NCI-H2107 treated with DMSO at 0.1 percent for 48 hours (cell line): ENCODE measurements around the gene GALNT9.
"Not testable (repeated sequence)": the region's sequence is repeated elsewhere in the genome, so short reads cannot be mapped to it uniquely, and the experiment has no call there.

Experiments
- DNase-seq: peaks from one replicate; lab custom pipeline; 2025; ENCODE audit not compliant: unreplicated experiment; lab: John Stamatoyannopoulos, UW

GALNT9 gene

GRCh38 chr12:132238488-132238854, 90.9 kb downstream of the GALNT9 start:
- DNase-seq: no peak

GRCh38 chr12:132237772-132238487, 91.5 kb downstream of the GALNT9 start:
- no peak for DNase-seq

- no peak for DNase-seq
Measured at GRCh38 chr12:132236930-132237771, 92.2 kb downstream of the GALNT9 start.

GRCh38 chr12:132236129-132236929, 93.1 kb downstream of the GALNT9 start:
- DNase-seq: no peak

GRCh38 chr12:132235116-132235820, 94.1 kb downstream of the GALNT9 start:
- no peak for DNase-seq

- no peak for DNase-seq
Measured at GRCh38 chr12:132230381-132230780, 99.0 kb downstream of the GALNT9 start.

GRCh38 chr12:132229926-132230325, 99.5 kb downstream of the GALNT9 start:
- DNase-seq: no peak

GRCh38 chr12:132229193-132229760, 100.1 kb downstream of the GALNT9 start:
- DNase-seq: no peak

- DNase-seq: no peak
Measured at GRCh38 chr12:132228476-132229192, 100.8 kb downstream of the GALNT9 start.

- DNase-seq: no peak
Measured at GRCh38 chr12:132227782-132228475, 101.5 kb downstream of the GALNT9 start.

GRCh38 chr12:132227118-132227517, 102.3 kb downstream of the GALNT9 start:
- DNase-seq: no peak

GRCh38 chr12:132226604-132227003, 102.8 kb downstream of the GALNT9 start:
- no peak for DNase-seq

- DNase-seq: no peak
Measured at GRCh38 chr12:132225214-132225613, 104.2 kb downstream of the GALNT9 start.

- DNase-seq: no peak
Measured at GRCh38 chr12:132224484-132224883, 104.9 kb downstream of the GALNT9 start.

GRCh38 chr12:132222808-132223173, 106.6 kb downstream of the GALNT9 start:
- DNase-seq: no peak

- peak; percentile 5 for DNase-seq
Measured at GRCh38 chr12:132222096-132222807, 107.1 kb downstream of the GALNT9 start.

GRCh38 chr12:132219761-132220160, 109.6 kb downstream of the GALNT9 start:
- not testable (repeated sequence) for DNase-seq

GRCh38 chr12:132219323-132219722, 110.1 kb downstream of the GALNT9 start:
- DNase-seq: no peak

- peak; percentile 13 for DNase-seq
Measured at GRCh38 chr12:132218915-132219314, 110.5 kb downstream of the GALNT9 start.
